ENCODE data around the gene LLGL1.

Gene LLGL1

GRCh38 chr17:18270046-18270931 lies 44.9 kb downstream of the LLGL1 start:
- no peak for DNase-seq (ENCODE audit: low read depth)

DNA sequence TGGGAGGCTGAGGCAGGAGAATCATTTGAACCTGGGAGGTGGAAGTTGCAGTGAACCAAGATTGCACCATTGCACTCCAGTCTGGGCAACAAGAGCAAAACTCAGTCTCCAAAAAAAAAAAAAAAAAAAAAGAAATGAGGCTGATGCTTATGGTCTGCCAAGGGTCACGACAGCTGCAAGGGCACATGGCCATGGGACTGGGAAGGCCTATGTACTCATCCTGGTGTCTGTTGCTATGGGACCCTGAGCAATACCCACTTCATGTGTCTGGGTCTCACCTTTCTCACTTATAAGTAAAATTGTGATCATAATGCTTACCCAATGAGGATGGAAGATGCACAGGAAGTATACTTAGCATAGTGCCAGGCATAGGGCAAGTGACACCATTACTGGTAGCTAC lies 51.6 kb downstream of the LLGL1 start:
- DNase-seq (ENCODE audit: low read depth), result no peak

- DNase-seq (ENCODE audit: low read depth), result no peak
Measured at GRCh38 chr17:18278867-18279266, 53.4 kb downstream of the LLGL1 start.

DNA sequence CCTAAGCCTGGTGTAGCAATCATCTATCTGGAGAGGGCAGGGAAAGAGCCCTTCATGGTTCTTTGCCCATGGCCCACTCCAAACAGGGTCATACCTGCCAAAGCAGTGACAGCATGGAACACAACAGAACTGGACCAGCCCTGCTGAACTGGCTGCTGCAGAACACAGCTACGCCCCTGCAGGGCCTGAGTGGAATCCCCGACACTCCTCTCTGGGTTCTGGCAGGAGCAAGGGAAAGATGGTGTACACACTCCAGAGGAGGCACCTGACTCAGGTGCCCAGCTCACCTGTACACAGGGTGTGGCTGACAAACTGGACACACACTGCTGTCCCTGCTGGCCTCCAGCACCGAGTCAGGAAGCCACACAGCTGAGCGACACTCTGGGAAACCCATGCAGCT lies 54.8 kb downstream of the LLGL1 start:
- DNase-seq (ENCODE audit: low read depth), result no peak

DNA sequence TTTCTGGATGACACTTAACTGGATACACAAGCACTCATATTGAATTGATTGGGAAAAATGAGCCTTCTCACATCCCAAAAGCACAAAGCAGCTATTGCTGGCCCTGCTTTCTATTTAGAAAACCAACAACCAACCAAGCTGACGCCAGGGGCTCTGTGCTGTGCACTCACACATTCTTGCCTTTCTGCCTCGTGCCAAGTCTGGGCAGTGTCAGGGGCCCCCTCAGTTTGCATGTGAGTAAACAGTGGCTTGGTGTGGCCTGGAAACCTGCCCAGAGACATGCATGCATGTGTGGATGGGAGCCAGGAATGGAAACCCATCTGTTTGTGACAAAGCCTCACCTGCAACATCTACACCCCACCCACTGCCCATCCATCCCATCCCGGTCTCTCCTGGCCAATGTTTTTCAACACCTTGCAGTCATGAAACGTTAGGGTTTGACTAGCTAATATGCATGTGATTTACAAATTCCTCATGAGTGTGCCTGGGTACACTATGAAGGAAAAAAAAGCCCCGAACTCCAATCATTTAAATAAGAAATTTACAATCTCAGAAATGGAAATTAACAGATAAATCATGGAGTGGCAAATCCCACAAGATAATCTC lies 55.4 kb downstream of the LLGL1 start:
- no peak for DNase-seq (ENCODE audit: low read depth)

- DNase-seq (ENCODE audit: low read depth), result no peak
Measured at GRCh38 chr17:18281788-18282187, 56.4 kb downstream of the LLGL1 start.

DNA sequence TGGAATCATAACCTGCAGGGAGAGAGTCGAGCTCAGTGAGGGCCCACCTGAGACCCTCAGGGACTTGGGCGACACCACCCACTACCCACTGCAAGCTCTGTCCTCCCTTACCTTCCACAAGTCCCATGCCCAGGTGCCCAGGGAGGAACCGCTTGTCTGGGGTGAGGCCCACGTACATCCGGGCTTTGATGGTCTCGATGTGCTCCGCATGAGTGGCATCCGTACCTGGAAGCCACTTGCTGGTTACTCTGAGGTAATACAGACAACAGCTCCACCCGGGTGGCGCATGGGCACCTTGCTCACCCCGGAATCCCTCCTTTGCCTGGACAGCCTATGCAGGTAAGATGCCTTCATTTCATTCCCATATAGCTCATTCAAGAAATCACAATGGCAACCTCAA lies 59.9 kb downstream of the LLGL1 start:
- no peak for DNase-seq (ENCODE audit: low read depth)

DNA sequence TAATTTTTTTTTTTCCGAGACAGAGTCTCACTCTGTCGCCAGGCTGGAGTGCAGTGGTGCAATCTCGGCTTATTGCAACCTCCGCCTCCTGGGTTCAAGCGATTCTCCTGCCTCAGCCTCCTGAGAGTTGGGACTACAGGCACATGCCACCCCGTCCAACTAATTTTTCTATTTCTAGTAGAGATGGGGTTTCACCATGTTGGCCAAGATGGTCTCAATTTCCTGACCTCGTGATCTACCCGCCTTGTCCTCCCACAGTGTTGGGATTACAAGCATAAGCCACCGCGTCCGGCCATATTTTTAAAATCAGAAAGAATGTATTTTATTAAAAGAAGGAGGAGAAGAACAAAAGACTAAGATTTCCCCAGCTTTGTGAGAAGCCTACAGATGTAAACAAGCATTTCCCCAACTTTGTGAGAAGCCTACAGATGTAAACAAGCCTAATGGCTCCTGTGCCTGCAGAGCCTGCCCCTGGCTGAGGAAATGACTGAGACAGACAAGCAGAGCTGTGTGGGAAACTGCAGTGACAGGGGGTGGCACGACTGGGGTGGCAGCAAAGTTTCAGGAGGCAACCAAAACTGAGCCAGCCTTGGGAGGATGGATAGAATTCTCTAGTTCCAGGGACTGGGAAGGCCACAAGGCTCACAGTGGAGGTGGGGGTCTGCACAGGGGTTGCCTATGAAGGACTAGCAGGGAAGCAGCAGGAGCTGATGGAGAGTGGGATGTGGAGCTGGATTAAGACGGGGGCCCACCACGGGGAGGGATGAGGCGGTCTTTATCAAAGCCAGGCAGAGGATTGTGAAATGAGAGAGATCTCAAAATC lies 66.5 kb downstream of the LLGL1 start:
- no peak for DNase-seq (ENCODE audit: low read depth)
